HAP-1 (cell line): ENCODE data around the gene IL7R.
"Not testable (repeated sequence)": the region's sequence is repeated elsewhere in the genome, so short reads cannot be mapped to it uniquely, and the experiment has no call there.

Experiments used
- DNase-seq, 2 experiments: peaks; one replicate each; pipeline ENCODE4 v3.0.0-alpha.2; 2016 to 2020; ENCODE audit warnings: low spot score in 2 of 2
- H3K27me3 ChIP-seq: fragments of 250-450 bp; sonication (Bioruptor Pico); 2 replicates; pipeline ENCODE4 v1.5.1; 2020; ENCODE audit warnings: low read depth, mild to moderate bottlenecking, moderate library complexity
- H3K36me3 ChIP-seq: fragments of 250-450 bp; sonication (Bioruptor Pico); replicated peaks from 2 replicates; pipeline ENCODE4 v1.5.1; 2020; ENCODE audit warnings: mild to moderate bottlenecking
- H3K4me1 ChIP-seq: fragments of 250-450 bp; sonication (Bioruptor Pico); 2 replicates; pipeline ENCODE4 v1.5.1; 2020; ENCODE audit warnings: mild to moderate bottlenecking
- H3K4me3 ChIP-seq: fragments of 250-450 bp; sonication (Bioruptor Pico); 2 replicates; pipeline ENCODE4 v1.5.1; 2020; ENCODE audit warnings: mild to moderate bottlenecking, moderate library complexity
- H3K9me3 ChIP-seq: fragments of 250-450 bp; sonication (Bioruptor Pico); 2 replicates; pipeline ENCODE4 v1.5.1; 2020; ENCODE audit warnings: mild to moderate bottlenecking, moderate library complexity
- in situ Hi-C: fragments of 300-500 bp; cut with MboI; formaldehyde crosslinking; loops from 3 replicates; pipeline ENCODE4 v1.14.3; 2020; ENCODE audit warnings: low sequenced_read_pairs, inconsistent platforms, mixed read lengths

The IL7R gene

DNA sequence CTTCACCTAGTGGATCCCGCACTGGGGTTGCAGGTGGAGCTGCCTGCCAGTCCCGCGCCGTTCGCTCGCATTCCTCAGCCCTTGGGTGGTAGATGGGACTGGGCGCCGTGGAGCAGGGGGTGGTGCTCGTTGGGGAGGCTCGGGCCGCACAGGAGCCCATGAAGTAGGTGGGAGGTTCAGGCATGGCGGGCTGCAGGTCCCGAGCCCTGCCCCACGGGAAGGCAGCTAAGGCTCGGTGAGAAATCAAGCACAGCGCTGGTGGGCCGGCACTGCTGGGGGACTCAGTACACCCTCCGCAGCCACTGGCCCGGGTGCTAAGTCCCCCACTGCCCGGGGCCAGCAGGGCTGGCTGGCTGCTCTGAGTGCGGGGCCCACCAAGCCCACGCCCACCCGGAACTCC lies 36.1 kb downstream of the IL7R start:
- H3K4me1 ChIP-seq, H3K27me3 ChIP-seq, in situ Hi-C loops, DNase-seq, H3K9me3 ChIP-seq, H3K4me3 ChIP-seq, H3K36me3 ChIP-seq: not testable (repeated sequence)

DNA sequence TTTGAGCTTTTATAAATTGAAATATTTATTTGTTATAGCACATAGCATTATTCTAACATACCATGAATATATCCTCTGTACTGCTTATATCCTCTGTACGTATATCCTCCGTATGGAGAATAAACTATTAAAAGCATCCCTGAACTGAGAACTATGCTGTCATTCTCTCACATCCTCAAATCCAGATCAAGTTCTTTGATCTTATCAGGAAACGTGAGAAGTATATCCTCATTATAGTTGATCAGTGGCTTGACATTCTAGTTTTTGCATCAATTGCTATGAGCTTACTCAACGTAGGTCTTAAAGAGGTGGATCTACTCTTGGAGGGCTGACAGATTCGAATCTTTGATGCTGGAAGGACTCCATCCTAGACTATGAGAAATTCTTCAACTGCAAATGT lies 37.4 kb downstream of the IL7R start:
- no peak for DNase-seq

DNA sequence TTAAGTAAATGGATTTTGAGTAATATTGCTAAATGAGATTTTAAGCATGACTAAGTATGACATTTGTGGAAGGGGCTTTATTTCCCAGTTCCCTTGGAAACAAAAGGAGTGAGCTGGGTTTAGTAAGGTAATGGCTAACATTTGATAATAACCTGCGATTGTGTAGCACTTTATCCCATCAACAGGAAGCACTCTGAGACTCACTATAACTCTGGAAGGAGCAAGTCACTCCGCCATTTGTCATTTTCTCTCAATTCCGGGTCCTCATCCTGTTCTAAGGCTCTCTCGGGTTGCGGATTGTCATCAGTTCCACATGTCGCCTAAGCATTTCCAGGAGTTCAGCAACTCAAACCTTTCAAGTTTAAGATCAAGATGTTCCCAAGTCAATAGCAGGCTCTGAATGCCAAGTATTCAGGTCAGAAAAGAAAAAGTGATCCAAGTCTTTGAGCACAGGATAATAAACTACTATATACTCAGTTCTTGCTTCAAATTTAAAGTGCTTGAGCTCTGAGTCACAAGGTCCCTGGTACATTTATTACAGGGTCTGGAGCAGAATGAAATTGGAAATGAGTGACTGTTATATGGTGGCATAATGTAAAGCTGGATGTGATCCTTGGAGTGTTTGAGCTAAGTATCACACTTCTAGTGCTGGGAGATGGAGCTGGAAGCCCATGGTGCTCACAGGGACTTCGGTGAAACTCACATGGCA lies 42.4 kb downstream of the IL7R start:
- Histone ChIP-seq H3K9me3 (peaks cover 3% of the 10 kb centered on the region; the same call in 1 of the 2 replicates), H3K27me3 (no peaks in the 10 kb centered on the region), H3K4me3 (no peak overlapping the region), H3K36me3 (no peaks in the 10 kb centered on the region), H3K4me1 (no peaks in the 10 kb centered on the region)
- in situ Hi-C loops: no loop called here
- DNase-seq: no peak

More for the DNA sequence above, 37.4 kb downstream of the IL7R start:
- no peaks in the 10 kb centered on the region for H3K36me3 ChIP-seq
- H3K9me3 ChIP-seq: no peaks in the 10 kb centered on the region
- H3K4me3 ChIP-seq: no peak overlapping the region
- H3K27me3 ChIP-seq: no peaks in the 10 kb centered on the region
- peaks cover 6% of the 10 kb centered on the region; the same call in 1 of the 2 replicates for H3K4me1 ChIP-seq
- in situ Hi-C loops: no loop called here

DNA sequence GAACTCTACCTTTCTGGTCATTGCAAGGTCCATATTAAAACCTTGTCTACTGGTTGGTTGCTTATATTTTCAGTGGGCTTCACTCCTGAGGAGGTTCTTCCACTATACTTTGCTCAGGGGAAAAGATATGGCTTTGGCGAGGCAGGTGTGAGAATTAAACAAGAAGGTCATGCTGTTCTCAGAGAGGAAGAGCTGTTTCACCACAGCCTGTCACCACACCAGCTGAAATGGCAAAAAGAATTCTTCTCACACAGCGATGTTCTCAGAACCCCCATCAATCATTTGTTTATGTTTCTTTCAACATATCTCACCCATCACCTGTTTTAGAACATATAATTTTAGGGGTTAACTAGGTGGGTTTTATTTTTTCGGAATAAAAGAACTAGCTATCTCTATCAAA lies 43.1 kb downstream of the IL7R start:
- DNase-seq: no peak
- Histone ChIP-seq H3K36me3 (no peaks in the 10 kb centered on the region), H3K4me1 (no peaks in the 10 kb centered on the region), H3K4me3 (no peak overlapping the region), H3K9me3 (peaks cover 3% of the 10 kb centered on the region; the same call in 1 of the 2 replicates), H3K27me3 (no peaks in the 10 kb centered on the region)
- in situ Hi-C loops: no loop called here

DNA sequence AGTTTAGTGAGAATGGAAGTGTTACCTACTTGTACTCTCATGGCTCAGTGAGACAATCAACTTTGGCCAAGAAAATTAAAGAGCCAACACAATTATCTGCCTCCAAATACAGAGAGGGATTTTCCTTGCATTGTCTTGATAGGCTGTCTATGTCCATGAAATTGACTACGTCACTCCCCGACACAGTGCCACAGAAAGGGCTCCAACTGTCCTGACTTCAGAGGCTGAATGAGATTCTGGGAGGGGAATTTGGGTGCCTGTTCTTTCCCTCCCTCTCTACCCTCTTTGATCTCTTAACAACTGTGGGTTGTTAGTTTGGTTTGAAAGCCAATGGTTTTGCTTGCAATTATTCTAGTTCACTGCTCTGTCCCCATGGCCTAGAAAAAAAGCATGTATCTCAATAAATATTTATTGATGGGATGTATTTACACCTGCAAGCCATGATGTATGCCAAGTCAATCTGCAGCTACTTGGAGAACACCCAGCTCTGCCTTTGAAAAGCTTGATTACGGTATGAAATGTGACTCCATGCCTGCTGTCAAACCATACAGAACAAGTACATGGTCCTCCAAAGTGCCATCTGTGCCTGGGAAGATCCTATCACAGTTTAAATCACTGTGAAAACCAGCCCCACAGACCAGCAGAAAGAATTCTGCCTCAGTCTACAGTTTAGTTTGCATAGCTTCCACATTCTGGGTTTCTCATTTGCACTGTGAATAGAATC lies 44.4 kb downstream of the IL7R start:
- H3K9me3 ChIP-seq: peaks cover 3% of the 10 kb centered on the region; the same call in 1 of the 2 replicates
- H3K27me3 ChIP-seq: no peaks in the 10 kb centered on the region
- H3K4me3 ChIP-seq: no peak overlapping the region
- H3K36me3 ChIP-seq: no peaks in the 10 kb centered on the region
- in situ Hi-C loops: no loop called here
- DNase-seq: no peak
- H3K4me1 ChIP-seq: no peaks in the 10 kb centered on the region

DNA sequence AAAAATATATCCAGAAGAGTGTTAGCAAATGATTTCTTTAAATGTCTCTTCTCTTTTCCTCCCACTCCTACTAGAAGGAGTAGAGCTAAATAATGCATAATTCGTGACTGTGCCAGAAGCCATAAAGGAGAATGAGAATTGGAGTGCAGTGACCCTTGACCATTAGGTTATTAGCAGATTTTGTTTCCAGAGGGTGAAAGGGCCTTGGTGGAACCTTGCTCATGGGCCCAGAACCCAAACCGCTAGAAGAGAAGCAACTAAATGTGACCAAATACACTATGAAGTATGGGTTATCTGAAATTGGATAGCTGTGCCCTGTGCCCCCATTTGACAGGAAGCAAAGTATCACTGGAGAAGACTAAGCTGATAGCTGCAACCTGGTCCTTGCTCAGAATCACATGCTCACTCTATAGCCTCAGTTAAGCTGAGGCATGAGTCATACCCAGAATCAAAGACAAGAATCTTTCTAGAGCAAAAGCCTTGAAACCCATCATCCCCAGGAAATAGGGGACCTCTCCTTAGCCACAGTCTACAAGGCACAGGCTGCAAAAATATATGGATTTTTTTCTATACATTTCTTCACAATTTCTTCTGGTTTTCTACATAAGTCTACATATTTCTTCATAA lies 45.5 kb downstream of the IL7R start:
- Histone ChIP-seq H3K9me3 (peaks cover 3% of the 10 kb centered on the region; the same call in 1 of the 2 replicates), H3K27me3 (no peaks in the 10 kb centered on the region), H3K4me3 (no peak overlapping the region), H3K36me3 (no peaks in the 10 kb centered on the region), H3K4me1 (no peaks in the 10 kb centered on the region)
- in situ Hi-C loops: no loop called here
- no peak for DNase-seq

DNA sequence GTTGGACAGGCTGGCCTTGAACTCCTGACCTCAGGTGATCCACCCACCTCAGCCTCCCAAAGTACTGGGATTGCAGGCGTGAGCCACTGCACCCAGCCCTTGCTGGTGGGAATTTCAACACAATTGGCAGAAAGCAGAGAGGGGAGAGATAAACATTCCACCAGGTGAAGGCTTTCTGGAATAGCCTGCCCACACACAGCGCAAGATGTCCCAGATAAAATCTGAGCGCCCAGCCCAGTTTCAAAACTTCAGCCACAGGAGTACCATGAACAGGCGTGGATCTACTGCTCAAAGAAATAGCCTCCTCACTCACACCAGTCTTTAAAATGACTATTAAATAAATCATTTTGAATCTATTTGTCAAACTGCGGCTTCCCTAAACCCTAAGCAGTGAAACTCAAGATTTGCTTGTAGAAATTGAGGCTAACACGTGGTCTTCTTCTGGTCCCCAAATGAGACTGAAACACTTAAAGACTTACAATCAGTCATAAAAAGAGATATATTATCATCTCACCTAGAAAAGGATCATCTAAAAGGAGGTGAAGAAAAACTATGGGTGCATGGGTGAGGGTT lies 47.0 kb downstream of the IL7R start:
- in situ Hi-C loops: no loop called here
- H3K9me3 ChIP-seq: peaks cover 3% of the 10 kb centered on the region; the same call in 1 of the 2 replicates
- H3K4me3 ChIP-seq: no peak overlapping the region
- DNase-seq: no peak
- H3K36me3 ChIP-seq: no peaks in the 10 kb centered on the region
- H3K4me1 ChIP-seq: no peaks in the 10 kb centered on the region
- no peaks in the 10 kb centered on the region for H3K27me3 ChIP-seq

DNA sequence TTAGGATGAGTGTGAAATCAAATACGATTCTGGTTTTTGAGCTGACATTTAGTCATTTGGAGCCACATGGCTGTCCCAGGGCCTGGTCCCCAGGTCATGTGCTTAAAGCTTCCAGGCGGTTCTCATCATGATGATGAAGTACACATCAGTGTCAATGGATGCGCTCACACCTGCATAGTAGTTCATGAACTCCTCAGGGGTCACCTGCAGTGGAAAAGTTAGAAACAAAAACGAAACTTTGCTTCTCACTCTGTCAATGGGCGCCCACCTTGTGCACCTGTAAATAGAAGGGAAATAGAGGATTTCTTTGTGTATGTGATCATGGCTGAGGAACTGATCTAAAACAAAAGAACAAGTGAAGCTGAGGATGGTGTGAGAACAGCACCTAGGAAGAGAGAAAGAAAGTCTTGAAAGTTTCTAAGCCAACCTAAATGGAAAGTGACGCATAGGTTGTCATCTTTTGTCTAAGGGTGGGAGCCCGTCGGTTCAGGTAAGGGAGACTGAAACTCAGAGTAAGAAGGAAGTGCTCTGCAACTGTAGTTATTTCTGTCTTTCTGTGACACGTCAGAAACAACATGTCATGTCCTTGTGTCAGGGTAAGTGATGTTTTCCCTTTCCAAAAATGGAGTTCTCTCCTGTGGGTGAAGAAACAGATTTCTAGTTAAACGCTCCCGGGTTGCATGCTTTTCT lies 47.9 kb downstream of the IL7R start:
- DNase-seq: no peak
- Histone ChIP-seq H3K36me3 (no peaks in the 10 kb centered on the region), H3K4me3 (no peak overlapping the region), H3K27me3 (no peaks in the 10 kb centered on the region), H3K4me1 (no peaks in the 10 kb centered on the region), H3K9me3 (peaks cover 3% of the 10 kb centered on the region; the same call in 1 of the 2 replicates)
- in situ Hi-C loops: no loop called here

DNA sequence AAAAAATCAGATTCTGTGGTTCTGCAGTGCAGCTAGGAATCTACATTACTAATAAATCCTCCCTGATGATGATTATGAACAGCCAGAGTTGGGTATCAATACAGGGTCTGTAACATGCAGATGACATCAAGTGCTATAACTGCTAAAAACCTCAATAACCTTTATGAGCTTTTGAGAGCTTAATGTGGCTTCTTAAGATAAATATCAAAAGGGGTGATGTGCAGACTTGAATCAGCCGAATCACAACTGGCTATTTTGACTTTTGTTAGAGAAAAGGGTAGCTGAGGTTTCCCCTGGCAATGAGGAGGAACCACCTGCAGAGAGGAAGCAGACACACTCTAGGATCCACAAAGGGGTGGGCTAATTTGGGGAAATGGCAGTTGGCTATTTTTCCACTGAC lies 51.5 kb downstream of the IL7R start:
- peaks cover 3% of the 10 kb centered on the region; the same call in 1 of the 2 replicates for H3K9me3 ChIP-seq
- H3K4me1 ChIP-seq: no peaks in the 10 kb centered on the region
- in situ Hi-C loops: no loop called here
- no peak for DNase-seq
- H3K4me3 ChIP-seq: no peak overlapping the region
- H3K27me3 ChIP-seq: no peaks in the 10 kb centered on the region
- H3K36me3 ChIP-seq: no peaks in the 10 kb centered on the region

DNA sequence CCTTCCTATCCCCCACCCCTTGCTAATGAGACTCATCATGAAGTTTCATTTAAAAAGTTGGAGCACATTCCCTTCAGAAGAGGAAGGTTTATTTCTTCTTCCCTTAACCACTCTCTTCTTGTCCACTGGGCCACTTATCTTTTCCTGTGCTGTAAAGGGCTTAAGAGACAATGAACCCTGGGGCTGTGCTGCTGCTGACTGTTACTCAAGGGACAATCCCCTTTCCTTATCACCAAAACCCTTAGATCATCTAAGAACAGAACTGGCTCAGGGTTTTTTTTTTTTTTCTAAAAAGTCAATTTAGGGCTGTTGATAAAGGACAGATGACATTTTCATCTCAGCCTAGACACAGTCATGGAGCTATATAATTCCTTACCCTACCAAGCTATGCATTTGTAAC lies 52.1 kb downstream of the IL7R start:
- Histone ChIP-seq H3K4me1 (no peaks in the 10 kb centered on the region), H3K4me3 (no peak overlapping the region), H3K36me3 (no peaks in the 10 kb centered on the region), H3K9me3 (peaks cover 5% of the 10 kb centered on the region), H3K27me3 (no peaks in the 10 kb centered on the region)
- in situ Hi-C loops: no loop called here
- no peak for DNase-seq

DNA sequence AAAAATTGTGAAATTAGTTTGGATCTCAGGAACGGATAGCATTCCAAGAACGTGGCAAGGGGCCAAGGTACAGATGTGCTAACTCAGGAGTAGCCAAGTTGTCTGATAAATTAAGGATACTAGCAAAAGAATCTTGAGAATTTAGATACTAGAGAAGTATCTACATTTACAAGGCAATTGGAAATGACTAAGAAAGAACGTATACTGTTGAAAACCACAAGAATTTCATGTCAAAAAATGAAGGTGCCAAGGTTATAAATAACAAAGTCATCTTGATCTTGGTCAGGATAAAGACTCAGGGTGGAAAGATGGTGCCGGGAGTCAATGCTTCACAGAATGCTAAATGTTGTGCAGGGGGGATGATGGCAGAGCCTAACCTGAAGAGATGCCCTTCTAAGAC lies 62.5 kb downstream of the IL7R start:
- H3K4me3 ChIP-seq: no peak overlapping the region
- H3K9me3 ChIP-seq: no peaks in the 10 kb centered on the region
- H3K27me3 ChIP-seq: no peaks in the 10 kb centered on the region
- H3K36me3 ChIP-seq: no peaks in the 10 kb centered on the region
- no peak for DNase-seq
- H3K4me1 ChIP-seq: no peaks in the 10 kb centered on the region
- in situ Hi-C loops: no loop called here

DNA sequence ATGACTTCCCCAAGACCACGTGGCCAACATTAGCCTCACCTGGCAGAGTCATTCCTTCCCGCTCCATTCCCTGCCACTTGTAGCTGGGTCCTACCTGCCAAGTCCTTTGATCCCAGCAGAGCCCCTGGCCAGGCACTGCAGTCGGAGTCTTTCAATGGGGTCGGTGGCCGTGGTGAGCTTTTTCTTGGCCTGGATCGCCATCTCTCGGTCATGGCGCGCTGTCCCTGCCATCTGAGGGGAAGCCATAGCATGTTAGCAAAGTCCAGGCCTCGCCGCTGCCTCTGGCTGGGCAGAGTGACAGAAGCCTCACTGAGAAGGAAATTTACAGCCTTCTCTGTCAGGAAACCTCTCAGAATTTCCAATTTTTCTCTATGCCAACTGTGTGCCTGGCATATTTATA lies 64.2 kb downstream of the IL7R start:
- no peaks in the 10 kb centered on the region for H3K27me3 ChIP-seq
- H3K4me1 ChIP-seq: peaks cover 8% of the 10 kb centered on the region
- in situ Hi-C loops: loop anchor here (10.0 kb wide), 3 partner anchors 146 to 826 kb away; no protein-coding TSS in a partner anchor
- H3K36me3 ChIP-seq: no peaks in the 10 kb centered on the region
- no peaks in the 10 kb centered on the region for H3K9me3 ChIP-seq
- H3K4me3 ChIP-seq: no peak overlapping the region
- peak in 1 of 2 experiments; percentile 25 for DNase-seq

DNA sequence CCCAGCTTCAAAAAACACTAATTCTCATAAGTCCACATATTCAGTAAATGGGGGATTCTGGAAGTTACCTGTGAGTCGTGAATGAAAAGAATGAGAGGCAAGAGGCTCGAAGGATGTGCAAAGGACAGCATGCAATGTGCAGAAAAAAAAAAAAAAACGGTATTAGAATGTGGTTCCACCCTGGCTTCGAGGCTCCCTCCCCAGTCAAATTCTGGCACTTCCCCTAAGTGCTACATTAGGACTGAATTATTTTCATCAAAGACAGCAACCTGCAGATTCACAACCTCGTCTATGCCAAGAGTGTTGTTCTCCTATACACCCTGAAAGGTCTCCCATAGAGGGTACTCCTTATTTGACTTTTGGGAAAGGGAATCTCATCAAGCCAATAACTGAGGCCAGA lies 65.2 kb downstream of the IL7R start:
- no peaks in the 10 kb centered on the region for H3K9me3 ChIP-seq
- H3K4me3 ChIP-seq: no peak overlapping the region
- H3K36me3 ChIP-seq: no peaks in the 10 kb centered on the region
- in situ Hi-C loops: loop anchor here (10.0 kb wide), 3 partner anchors 147 to 827 kb away; no protein-coding TSS in a partner anchor
- no peaks in the 10 kb centered on the region for H3K27me3 ChIP-seq
- peaks cover 10% of the 10 kb centered on the region for H3K4me1 ChIP-seq
- no peak for DNase-seq
